NCI-H1092 treated with DMSO at 0.1 percent for 48 hours (cell line): ENCODE measurements around the gene BCAS1.
"Not testable (repeated sequence)": the region's sequence is repeated elsewhere in the genome, so short reads cannot be mapped to it uniquely, and the experiment has no call there.

Experiments
- DNase-seq: peaks from one replicate; lab custom pipeline; 2025; lab: John Stamatoyannopoulos, UW

The BCAS1 gene

DNA sequence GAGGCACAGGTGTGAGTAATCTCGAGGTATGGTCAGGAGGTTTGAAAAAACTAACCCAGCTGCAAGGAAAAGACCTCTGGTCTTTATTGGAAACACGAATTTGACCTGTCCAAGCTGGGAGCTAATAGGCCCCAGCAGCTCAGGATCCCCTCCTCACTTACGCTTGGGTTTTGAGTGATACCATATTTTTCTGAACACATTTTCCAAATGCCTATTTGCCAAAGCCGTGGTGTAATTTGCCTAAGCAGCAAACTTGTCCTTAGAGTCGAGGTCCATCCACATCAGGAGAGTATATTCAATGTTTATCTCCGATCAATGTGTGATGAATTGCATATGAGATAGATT lies 128.0 kb downstream of the BCAS1 start:
- no peak for DNase-seq

- DNase-seq = no peak
Measured at GRCh38 chr20:53941680-53942471, 128.5 kb downstream of the BCAS1 start.

DNA sequence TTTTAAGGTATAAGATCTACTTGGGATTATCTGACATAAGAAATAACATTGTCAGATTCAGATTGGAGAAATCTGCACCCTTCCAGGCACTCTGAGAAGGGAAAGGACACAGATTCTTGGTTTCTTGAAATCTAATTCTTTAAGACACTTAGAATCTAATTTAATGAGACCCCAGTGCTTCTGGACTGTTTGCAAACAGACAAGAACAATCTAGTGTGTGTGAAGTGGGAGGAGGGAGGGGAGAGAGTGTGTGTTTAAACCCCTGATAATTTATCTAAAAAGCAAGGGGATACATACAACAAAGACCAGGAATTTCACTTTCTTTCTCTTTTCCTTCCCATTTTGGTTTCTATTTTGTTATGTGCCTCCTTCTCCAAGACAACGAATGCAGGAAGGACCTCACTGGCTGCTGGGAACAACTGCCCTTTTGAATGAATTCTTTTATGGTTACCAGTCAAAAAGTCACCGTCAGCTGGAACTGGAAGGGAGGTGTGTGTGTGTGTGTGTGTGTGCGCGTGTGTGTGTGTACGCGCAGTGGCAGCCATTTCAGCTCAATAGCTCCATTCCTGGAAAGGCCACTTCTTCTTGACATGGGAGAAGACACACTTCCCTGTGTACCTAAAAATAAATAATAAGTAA lies 129.4 kb downstream of the BCAS1 start:
- DNase-seq = no peak

DNA sequence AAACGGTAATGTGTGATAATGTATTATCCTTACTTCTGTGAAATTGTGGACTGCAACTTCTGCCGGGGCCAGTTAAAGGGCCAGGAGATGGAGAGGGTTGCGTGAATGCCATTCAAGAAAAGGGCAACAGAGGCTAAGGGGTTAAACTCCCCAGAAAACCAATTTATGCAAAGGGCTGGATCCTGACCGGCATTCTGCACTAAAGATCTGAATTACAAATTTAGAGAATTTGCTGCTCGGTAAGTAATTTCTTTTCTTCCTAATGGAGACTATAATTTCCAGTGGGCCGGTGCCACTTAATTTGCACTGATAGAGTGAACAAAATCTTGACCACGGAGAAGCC lies 130.1 kb downstream of the BCAS1 start:
- DNase-seq = no peak

DNA sequence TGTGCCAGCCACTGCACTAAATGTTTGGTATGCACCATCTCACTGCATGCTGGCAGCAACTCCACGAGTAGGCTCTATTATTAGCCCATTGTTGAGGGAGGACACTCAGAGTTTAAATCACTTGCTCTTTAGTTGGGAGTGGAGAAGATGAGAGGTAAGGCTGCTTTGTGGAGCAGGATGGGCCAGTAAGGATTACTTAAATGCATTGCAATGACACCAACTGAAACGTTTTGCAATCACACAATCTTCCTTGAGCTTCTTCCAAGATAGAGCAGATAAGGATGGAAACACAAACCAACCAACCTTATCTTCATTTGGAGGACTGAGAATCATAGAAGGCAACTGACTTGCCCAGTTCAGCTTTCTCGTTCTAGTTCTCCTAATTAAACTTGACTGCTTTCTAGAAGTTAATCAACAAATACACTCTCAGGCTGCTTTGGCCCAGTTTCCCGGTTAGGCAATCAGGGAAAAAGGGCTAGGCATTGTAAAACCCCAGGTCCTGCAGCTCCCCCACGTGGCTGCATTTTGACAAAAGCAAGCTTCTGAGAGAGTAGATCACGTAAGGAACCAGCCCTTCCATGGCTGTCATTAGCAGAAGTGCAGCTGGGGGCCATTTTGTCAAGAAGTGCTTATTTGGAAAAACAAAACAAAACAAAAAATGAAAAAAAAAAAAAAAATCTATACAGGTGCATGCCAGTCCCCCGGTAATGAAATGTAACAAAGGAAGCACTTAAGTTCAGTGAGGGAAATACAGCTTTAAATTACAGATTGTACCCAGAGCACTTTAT lies 130.6 kb downstream of the BCAS1 start:
- DNase-seq = no peak

DNA sequence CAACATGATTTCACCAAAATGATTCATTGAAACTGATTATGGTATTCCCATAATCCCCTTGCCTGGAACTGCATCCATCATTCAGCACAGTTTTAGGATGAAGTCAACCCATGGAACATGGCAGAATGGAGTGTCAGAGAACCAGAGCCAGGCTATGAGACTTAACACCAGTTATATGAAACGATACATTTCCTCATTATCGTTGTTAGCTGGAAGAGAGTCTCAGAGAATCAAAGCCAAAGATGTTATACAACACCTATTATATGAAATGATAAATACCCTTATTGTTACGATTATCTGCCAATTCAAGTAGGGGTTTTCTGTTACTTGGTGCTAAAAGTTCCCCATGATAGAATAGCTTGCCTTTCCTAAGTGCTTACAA lies 131.2 kb downstream of the BCAS1 start:
- DNase-seq = no peak

GRCh38 chr20:53938739-53939138 lies 131.7 kb downstream of the BCAS1 start:
- DNase-seq = no peak

- DNase-seq = no peak
Measured at GRCh38 chr20:53937929-53938367, 132.4 kb downstream of the BCAS1 start.

GRCh38 chr20:53937339-53937741 lies 133.1 kb downstream of the BCAS1 start:
- no peak for DNase-seq

DNA sequence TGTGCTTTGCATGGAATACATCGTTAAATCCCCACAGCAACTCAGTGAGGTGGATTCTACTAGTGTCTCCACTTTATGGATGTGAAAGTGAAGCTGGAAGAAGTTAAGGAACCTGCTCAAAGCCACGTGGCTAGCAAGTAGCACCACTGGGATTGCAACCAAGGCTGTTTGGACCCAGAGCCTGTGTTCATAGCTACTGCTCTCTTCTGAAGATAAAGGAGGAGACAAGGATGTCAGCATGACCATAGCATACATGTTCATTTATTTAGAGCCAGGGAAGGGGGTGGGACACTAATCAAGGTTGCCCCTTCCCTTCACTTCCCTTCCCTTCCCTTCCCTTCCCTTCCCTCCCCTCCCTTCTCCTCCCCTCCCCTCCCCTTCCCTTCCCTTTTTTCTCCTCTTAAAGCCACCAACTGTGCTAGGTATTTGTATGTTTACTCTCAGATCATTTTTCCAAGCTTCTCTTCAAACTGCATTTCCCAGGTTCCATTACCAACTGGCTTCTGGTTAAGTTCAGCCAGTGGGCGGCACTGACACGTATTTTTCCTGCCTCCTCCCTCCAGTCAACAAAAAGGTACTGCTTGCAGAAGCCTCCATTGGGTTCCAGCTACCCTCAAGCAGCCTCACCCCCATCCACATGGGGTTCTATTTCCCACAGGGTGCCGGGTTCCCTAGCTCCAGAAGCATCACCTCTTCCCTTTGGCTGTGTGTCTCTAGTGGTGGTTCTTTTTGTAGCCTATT lies 134.9 kb downstream of the BCAS1 start:
- no peak for DNase-seq

- no peak for DNase-seq
Measured at GRCh38 chr20:53934421-53935343, 135.7 kb downstream of the BCAS1 start.

GRCh38 chr20:53933232-53933846 lies 137.1 kb downstream of the BCAS1 start:
- DNase-seq = no peak

DNA sequence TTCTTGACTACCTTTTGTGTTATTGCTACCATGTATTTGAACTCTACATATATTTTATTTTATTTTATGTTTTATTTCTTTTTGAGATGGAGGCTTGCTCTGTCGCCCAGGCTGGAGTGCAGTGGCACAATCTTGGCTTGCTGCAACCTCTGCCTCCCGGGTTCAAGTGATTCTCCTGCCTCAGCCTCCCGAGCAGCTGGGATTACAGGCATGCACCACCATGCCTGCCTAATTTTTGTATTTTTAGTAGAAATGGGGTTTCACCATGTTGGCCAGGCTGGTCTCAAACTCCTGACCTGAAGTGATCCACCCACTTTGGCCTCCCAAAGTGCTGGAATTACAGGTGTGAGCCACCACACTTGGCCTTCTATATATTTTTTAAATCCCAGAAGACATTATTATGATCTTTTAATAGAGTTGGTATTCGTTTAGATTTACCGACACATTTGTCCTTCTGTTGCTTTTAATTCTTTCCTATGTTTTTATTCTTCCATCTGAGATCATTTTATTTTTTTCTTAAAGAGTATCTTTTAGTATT lies 137.7 kb downstream of the BCAS1 start:
- not testable (repeated sequence) for DNase-seq

GRCh38 chr20:53931597-53931996 lies 138.8 kb downstream of the BCAS1 start:
- DNase-seq = no peak

GRCh38 chr20:53930651-53931504 lies 139.5 kb downstream of the BCAS1 start:
- no peak for DNase-seq

DNA sequence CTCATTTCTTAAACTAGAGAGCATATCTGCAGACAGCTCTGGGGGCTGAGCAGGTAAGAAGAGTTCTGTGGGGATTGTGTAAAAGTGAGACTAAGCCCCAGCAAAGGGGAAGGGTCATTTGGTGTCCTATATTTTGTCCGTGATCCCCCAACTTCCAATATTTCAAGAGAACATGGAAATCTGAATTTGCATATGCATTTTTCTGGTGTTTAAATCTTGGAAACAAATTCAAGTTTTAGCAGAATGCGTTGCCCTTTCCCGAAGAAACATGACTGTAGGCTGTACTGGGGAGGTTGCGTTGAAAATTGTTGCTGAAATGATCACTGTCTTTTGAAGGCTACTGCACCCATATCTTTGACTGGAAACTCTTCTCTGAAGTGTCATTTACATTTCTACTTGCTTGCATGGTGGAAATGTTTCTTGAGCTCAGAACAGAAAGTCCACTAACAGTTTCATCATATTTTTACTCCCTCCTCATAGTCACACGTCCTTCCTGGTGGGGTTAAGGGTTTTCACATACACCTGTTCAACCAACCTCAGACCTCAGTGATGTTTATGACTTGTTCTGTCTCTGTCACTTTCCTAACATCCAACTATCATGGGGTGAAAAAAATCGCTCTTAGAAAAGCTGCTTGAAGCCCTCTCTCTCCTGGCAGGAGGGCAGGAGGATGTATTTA lies 140.3 kb downstream of the BCAS1 start:
- DNase-seq = no peak

DNA sequence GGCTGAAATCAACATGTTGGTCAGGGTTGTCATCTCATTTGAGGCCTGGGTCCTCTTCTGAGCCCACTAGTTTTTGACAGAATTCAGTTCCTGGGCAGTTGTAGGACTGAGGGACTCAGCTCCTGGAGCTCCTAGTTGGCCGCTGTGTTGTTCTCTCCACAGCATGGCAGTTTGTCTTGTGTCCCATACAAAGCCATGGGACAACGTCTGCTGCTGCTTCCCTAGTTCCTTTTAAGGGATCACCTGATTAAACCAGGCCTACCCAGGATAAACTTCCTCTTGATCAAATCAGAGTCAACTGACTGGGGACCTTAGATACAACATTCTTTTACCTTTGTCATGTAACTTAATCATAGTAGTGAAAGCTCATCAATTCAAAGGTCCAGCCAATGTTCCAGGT lies 141.0 kb downstream of the BCAS1 start:
- no peak for DNase-seq

- no peak for DNase-seq
Measured at GRCh38 chr20:53927990-53928389, 142.4 kb downstream of the BCAS1 start.

- DNase-seq = no peak
Measured at GRCh38 chr20:53926428-53927028, 143.9 kb downstream of the BCAS1 start.
